Left lobe of liver (tissue), 2 donors: ENCODE data around the gene PAFAH1B2. TPM values are rescaled to one million over a fixed set of nuclear protein-coding genes. Genes with fewer than 3 reads are reported as not detected.
"Not testable (repeated sequence)": the region's sequence is repeated elsewhere in the genome, so short reads cannot be mapped to it uniquely, and the experiment has no call there.

Experiments used
- ATAC-seq: fragments of 200-7000 bp; cut with Tn5 transposase; one replicate; pipeline ENCODE4 v1.9.1; 2020; ENCODE audit warnings: mild to moderate bottlenecking, moderate library complexity
- DNase-seq: peaks from one replicate; pipeline ENCODE4 v3.0.0-alpha.2; 2020; ENCODE audit warnings: low spot score
- total RNA-seq: library from RNA; stranded (reverse); gene quantifications from one replicate; pipeline ENCODE4 v1.2.1, GENCODE V29; 2021
- donor health status: DM: no; HTN: no; CAD: no; lungs with moderate emphysema.
- donor health status: DM: no; HTN: yes; CAD: no.

The PAFAH1B2 gene
- 23.5 TPM for total RNA-seq

GRCh38 chr11:117143871-117144476 is at the start of gene PAFAH1B2:
PAFAH1B2 (plus strand) TSS chr11:117144287; CDS start chr11:117152448, 8,161 bp downstream.
- peak; percentile 96 for DNase-seq

GRCh38 chr11:117094776-117095175 is 49.3 kb upstream of the PAFAH1B2 start:
- ATAC-seq, result peak; percentile 10
- DNase-seq, result no peak

More at GRCh38 chr11:117143871-117144476, at the start of gene PAFAH1B2:
- ATAC-seq, result peak; percentile 98

- ATAC-seq (no peak), DNase-seq (no peak)
Observed at GRCh38 chr11:117095284-117096161, 48.6 kb upstream of the PAFAH1B2 start.

- peak; percentile 78 for DNase-seq
- peak; percentile 53 for ATAC-seq
Observed at GRCh38 chr11:117096201-117096991, 47.7 kb upstream of the PAFAH1B2 start.

DNA sequence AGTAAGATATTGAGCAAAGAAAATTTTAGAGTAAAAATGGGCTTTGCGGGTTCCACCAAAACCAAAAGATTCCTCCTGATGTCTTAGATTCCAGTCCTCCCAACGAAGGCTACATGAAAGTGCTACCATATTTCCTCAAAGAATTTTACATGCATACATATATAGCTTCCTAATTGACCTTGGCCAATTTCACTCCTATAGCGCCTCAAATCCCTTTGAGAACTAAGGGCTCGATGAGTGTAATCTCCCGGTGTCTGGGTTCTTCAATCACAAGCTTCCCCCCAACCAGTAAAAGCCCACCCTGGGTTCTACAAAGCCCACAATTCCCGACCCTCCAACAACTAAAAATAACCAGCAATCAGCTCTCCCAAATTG is 47.1 kb upstream of the PAFAH1B2 start:
- no peak for DNase-seq
- ATAC-seq, result no peak

- peak; percentile 5 for ATAC-seq
- DNase-seq, result no peak
Observed at GRCh38 chr11:117097389-117098268, 46.5 kb upstream of the PAFAH1B2 start.

DNA sequence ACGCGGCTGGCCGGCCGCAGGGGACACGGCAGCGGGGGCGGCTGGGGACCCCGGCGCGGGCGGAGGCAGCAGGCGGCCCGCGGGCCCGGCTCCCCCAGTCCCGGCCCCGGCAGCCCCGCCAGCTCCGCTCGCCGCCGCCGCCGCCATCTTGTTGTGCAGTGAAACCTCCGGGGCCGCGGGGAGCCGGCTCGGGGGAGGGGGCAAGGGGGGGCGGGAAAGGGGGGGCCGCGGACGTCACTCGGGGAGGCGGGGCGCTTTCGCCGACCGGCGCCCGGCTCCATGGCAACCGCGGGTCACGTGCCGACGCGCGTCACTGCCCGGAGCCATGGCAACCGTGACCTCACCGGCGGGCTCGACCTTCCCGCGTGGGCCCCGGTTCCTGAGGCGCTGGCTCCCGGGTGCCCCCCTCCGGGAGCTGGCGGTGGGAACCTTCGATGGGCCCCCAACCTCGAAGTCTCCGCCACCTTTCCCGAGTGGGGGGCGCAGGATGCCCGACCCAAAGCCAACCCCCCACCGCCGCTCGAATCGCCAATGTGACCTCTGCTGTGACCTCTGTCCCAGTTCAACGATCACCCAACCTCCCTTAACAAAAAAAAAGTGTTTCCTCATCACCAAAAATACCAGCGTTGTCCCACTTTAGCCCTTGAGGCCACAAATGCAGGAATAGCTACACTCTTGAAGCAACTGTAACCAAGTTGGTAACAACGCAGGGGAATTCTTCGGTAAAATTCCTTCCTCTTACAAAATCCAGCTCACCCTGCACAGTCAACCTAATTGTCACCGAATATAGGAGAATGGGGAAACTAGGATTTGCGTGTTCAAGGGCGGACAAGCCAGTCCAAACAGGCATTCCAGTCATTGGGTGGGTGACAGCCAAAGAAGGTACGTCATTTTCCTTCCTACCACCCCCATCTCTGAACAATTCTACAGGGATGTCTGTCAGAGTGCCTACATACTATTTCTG is 45.5 kb upstream of the PAFAH1B2 start, which contains the start of gene SIK3:
Gene SIK3 (minus strand): TSS at position 160 of the 964 bp plus-strand sequence. CDS start 13 bp downstream, at position 147.
- peak; percentile 97 for DNase-seq
- ATAC-seq, result peak; percentile 75

DNA sequence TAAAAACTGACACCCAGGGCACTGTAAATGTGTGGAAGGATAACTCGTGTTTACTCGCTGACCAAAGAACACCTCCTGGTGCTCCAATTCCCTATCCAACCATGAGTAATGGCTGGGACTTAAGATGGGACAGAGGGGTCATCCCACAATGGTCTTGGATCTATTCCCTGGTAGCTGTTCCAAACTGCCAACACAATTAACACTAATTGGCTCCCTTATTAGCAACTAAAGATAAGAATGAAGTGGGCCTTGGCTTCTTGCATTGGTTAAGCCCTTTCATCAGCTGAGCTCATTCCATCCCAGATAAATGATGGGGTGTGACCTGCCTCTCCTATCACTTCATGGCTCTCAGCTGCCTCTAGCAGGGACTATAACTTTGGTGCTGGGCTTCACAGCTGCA is 44.4 kb upstream of the PAFAH1B2 start:
- DNase-seq (no peak), ATAC-seq (no peak)

DNA sequence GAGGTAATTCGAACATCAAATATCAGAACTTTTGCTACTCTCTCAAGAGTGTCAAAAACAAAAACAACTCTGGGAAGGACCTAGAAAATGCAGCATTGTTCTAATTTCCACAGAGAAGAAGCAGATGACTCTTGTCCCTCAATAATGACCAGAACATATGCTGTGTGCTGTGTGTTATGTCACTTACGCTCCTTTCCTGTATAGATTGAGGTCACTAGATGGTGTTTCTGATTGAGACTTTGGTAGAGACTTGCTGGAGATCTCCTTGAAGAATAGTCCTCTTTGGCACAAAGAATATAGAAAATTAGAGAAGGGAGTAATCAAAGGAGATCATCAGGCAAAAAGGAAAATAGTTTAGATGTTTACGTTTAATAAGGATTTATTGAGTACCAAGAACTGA is 43.5 kb upstream of the PAFAH1B2 start:
- DNase-seq, result no peak
- no peak for ATAC-seq

DNA sequence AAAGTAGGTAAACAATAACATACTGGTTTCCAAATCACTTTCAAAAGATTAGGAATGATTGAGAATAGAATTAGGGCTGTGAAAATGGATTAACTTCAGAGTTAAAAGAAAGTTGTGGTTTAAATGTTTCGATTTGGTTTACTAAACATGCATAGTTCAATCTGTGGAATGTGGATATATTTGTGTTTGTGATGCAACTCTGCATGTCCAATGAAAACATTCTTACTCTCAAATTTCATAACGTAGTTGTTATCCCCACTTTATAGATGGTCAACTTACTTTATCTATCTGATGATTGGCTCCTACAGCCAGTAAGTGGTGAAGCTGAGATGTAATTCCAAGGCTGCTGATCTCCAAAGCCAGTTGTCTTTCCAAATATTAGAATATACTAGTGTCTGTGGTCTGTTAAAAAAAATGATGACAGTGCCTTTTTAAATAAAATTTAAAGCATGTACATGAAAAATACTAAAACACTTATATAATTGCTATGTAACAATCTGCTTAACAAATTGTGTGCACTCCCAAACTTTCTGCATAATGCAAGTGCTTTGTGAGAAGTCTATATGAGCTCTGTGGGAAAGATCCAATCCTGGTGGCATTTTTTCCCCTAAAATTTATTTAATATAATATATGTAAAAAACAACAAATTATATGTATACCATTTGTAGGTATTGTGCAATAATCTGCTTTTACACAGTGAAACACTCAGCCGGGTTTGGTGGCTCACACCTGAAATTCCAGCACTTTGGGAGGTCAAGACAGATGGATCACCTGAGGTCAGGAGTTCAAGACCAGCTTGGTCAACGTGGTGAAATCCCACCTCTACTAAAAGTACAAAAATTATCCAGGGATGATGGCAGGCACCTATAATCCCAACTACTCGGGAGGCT is 36.1 kb upstream of the PAFAH1B2 start:
- no peak for ATAC-seq
- DNase-seq, result no peak

DNA sequence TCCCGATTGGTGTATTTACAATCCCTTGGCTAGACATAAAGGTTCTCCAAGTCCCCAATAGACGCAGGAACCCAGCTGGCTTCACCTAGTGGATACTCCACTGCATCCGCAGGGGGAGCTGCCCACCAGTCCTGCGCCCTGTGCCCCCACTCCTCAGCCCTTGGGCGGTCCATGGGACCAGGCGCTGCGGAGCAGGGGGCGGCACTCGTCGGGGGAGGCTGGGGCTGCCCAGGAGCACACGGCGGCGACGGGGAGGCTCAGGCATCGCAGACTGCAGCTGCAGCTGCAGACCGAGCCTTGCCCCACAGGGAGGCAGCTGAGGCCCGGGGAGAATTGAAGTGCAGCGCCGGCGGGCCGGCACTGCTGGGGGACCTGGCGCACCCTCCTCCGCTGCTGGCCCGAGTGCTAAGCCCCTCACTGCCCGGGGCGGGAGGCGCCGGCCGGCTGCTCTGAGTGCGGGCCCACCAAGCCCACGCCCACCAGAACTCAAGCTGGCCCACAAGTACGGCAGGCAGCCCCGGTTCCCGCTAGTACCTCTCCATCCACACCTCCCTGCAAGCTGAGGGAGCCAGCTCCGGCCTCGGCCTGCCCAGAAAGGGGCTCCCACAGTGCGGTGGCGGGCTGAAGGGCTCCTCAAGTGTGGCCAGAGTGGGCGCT is 33.7 kb upstream of the PAFAH1B2 start:
- ATAC-seq, result no peak
- DNase-seq, result no peak

DNA sequence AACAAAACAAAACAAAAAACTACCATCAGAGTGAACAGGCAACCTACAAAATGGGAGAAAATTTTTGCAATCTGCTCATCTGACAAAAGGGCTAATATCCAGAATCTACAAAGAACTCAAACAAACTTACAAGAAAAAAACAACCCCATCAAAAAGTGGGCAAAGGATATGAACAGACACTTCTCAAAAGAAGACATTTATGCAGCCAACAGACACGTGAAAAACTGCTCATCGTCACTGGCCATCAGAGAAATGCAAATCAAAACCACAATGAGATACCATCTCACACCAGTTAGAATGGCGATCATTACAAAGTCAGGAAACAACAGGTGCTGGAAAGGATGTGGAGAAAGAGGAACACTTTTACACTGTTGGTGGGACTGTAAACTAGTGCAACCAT is 31.6 kb upstream of the PAFAH1B2 start:
- DNase-seq, ATAC-seq: not testable (repeated sequence)

DNA sequence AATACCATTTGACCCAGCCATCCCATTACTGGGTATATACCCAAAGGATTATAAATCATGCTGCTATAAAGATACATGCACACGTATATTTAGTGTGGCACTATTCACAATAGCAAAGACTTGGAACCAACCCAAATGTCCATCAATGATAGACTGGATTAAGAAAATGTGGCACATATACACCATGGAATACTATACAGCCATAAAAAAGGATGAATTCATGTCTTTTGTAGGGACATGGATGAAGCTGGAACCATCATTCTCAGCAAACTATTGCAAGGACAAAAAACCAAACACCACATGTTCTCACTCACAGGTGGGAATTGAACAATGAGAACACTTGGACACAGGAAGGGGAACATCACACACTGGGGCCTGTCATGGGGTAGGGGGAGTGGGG is 31.1 kb upstream of the PAFAH1B2 start:
- not testable (repeated sequence) for ATAC-seq, DNase-seq

DNA sequence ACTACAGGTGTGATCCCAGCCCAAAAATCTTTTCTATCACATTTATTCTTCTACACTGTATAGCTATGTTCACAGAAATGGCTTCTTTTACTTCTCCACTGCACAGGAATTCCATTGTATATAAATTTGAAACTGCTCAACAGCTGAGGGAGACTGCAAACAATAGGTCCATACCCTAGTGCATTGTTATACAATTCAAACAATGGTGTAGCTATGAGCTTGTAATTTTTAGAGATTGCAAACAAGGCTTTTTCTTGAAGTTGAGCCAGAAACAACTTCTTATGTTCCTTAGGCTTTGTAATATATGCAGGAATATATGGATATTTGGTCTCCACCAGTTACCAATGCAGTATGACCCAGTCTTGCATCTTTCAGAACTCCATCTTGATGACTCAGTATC is 26.4 kb upstream of the PAFAH1B2 start:
- no peak for ATAC-seq
- no peak for DNase-seq

GRCh38 chr11:117121176-117121575 is 22.9 kb upstream of the PAFAH1B2 start:
- DNase-seq (no peak), ATAC-seq (no peak)

GRCh38 chr11:117122556-117122955 is 21.5 kb upstream of the PAFAH1B2 start:
- ATAC-seq, result no peak
- no peak for DNase-seq

GRCh38 chr11:117126223-117126965 is 17.7 kb upstream of the PAFAH1B2 start:
- ATAC-seq (no peak), DNase-seq (no peak)
